HEK293 (cell line): ENCODE measurements around the gene PRR35.

Source experiments
- CTCF ChIA-PET: fragments of 350-600 bp; formaldehyde crosslinking; extraction: SDS; loops from one replicate; lab custom pipeline; 2021; ENCODE audit warnings: antibody characterized with exemption; lab: Yijun Ruan, JAX
- POLR2A ChIA-PET: fragments of 300-600 bp; formaldehyde crosslinking; extraction: SDS; loops from one replicate; lab custom pipeline; 2020; ENCODE audit warnings: antibody characterized with exemption, inconsistent platforms; lab: Yijun Ruan, JAX
- H3K27ac ChIP-seq: fragments of 200-500 bp; sonication (Bioruptor generic); 2 replicates; pipeline ENCODE4 v1.5.1; 2014; ENCODE audit warnings: low read depth, low read length, control low read depth, inconsistent platforms; ENCODE audit errors: extremely low read depth
- H3K36me3 ChIP-seq, 2 experiments: fragments of 200-500 bp in 1 of 2; sonication (Bioruptor generic) in 1 of 2; 1 replicate in 1 of 2; 2 replicates in 1 of 2; pipeline ENCODE4 v1.5.1; 2014 to 2017; ENCODE audit warnings: inconsistent platforms in 2 of 2, low read length in 2 of 2; ENCODE audit not compliant: control insufficient read depth in 2 of 2, insufficient read depth in 1 of 2
- H3K4me1 ChIP-seq: fragments of 200-500 bp; sonication (Bioruptor generic); 2 replicates; pipeline ENCODE4 v1.5.1; 2014; ENCODE audit warnings: mild to moderate bottlenecking, low read length, inconsistent platforms; ENCODE audit not compliant: control insufficient read depth, insufficient read depth
- H3K4me3 ChIP-seq: 2 replicates; pipeline ENCODE4 v1.5.1; 2011; ENCODE audit warnings: low read depth, mild to moderate bottlenecking, control low read depth, low read length, moderate library complexity
- H3K9me3 ChIP-seq: fragments of 200-500 bp; sonication (Bioruptor generic); 2 replicates; pipeline ENCODE4 v1.5.1; 2014; ENCODE audit warnings: low read depth, low read length, inconsistent platforms; ENCODE audit not compliant: control insufficient read depth, insufficient read depth
- GFI1B ChIP-seq: fragments of 450-650 bp; formaldehyde crosslinking; IDR thresholded peaks from 2 replicates; pipeline ENCODE4 v1.5.1; 2016; ENCODE audit warnings: missing biosample characterization, missing genetic modification characterization
- GLIS2 ChIP-seq: fragments of 450-650 bp; formaldehyde crosslinking; IDR thresholded peaks from 2 replicates; pipeline ENCODE4 v1.5.1; 2016; ENCODE audit warnings: missing biosample characterization, missing genetic modification characterization
- KLF17 ChIP-seq: fragments of 450-650 bp; formaldehyde crosslinking; IDR thresholded peaks from 2 replicates; pipeline ENCODE4 v1.5.1; 2016; ENCODE audit warnings: missing biosample characterization, missing genetic modification characterization
- PRDM10 ChIP-seq: fragments of 450-650 bp; formaldehyde crosslinking; IDR thresholded peaks from 2 replicates; pipeline ENCODE4 v1.5.1; 2016; ENCODE audit warnings: missing biosample characterization, missing genetic modification characterization
- RBAK ChIP-seq: fragments of 450-650 bp; formaldehyde crosslinking; IDR thresholded peaks from 2 replicates; pipeline ENCODE4 v1.5.1; 2016; ENCODE audit warnings: missing biosample characterization, missing genetic modification characterization
- SCRT2 ChIP-seq: fragments of 450-650 bp; formaldehyde crosslinking; IDR thresholded peaks from 2 replicates; pipeline ENCODE4 v1.5.1; 2016; ENCODE audit warnings: missing biosample characterization, missing genetic modification characterization
- ZNF157 ChIP-seq: fragments of 450-650 bp; formaldehyde crosslinking; IDR thresholded peaks from 2 replicates; pipeline ENCODE4 v1.5.1; 2016; ENCODE audit warnings: missing biosample characterization, missing genetic modification characterization
- ZNF24 ChIP-seq: fragments of 450-650 bp; formaldehyde crosslinking; IDR thresholded peaks from 2 replicates; pipeline ENCODE4 v1.5.1; 2016; ENCODE audit warnings: missing biosample characterization, missing genetic modification characterization
- ZNF274 ChIP-seq, 2 experiments: fragments of 200-500 bp in 1 of 2; fragments of 450-650 bp in 1 of 2; sonication (Bioruptor generic) in 1 of 2; formaldehyde crosslinking in 1 of 2; IDR thresholded peaks; 2 replicates each; pipeline versions ENCODE4 v1.5.1 to v1.6.1; 2014 to 2016; ENCODE audit warnings: borderline replicate concordance in 1 of 2, inconsistent platforms in 1 of 2, low read length in 1 of 2, missing biosample characterization in 1 of 2, missing genetic modification characterization in 1 of 2
- ZNF335 ChIP-seq: fragments of 450-650 bp; formaldehyde crosslinking; conservative IDR thresholded peaks from 2 replicates; pipeline ENCODE4 v1.5.1; 2016; ENCODE audit warnings: missing biosample characterization, missing genetic modification characterization
- ZNF404 ChIP-seq: fragments of 450-650 bp; formaldehyde crosslinking; IDR thresholded peaks from 2 replicates; pipeline ENCODE4 v1.5.1; 2017; ENCODE audit warnings: missing biosample characterization, missing genetic modification characterization
- ZNF433 ChIP-seq: fragments of 450-650 bp; formaldehyde crosslinking; IDR thresholded peaks from 2 replicates; pipeline ENCODE4 v1.5.1; 2016; ENCODE audit warnings: missing biosample characterization, missing genetic modification characterization, low read depth
- ZNF580 ChIP-seq: fragments of 450-650 bp; formaldehyde crosslinking; IDR thresholded peaks from 2 replicates; pipeline ENCODE4 v1.5.1; 2016; ENCODE audit warnings: missing biosample characterization, missing genetic modification characterization
- ZNF600 ChIP-seq: fragments of 450-650 bp; formaldehyde crosslinking; IDR thresholded peaks from 2 replicates; pipeline ENCODE4 v1.5.1; 2016; ENCODE audit warnings: missing biosample characterization, missing genetic modification characterization
- ZNF654 ChIP-seq: fragments of 450-650 bp; formaldehyde crosslinking; IDR thresholded peaks from 2 replicates; pipeline ENCODE4 v1.5.1; 2016; ENCODE audit warnings: low read depth, missing biosample characterization, missing genetic modification characterization
- ZNF76 ChIP-seq: fragments of 450-650 bp; formaldehyde crosslinking; IDR thresholded peaks from 2 replicates; pipeline ENCODE4; 2016; ENCODE audit warnings: low read depth, missing biosample characterization, missing genetic modification characterization, borderline replicate concordance
- ZNF792 ChIP-seq: fragments of 450-650 bp; formaldehyde crosslinking; IDR thresholded peaks from 2 replicates; pipeline ENCODE4 v1.5.1; 2016; ENCODE audit warnings: missing biosample characterization, missing genetic modification characterization
- ZSCAN30 ChIP-seq: fragments of 450-650 bp; IDR thresholded peaks from 2 replicates; pipeline ENCODE4 v1.5.1; 2018; ENCODE audit warnings: missing biosample characterization, mild to moderate bottlenecking, missing genetic modification characterization, moderate library complexity
- ZSCAN4 ChIP-seq: fragments of 450-650 bp; formaldehyde crosslinking; IDR thresholded peaks from 2 replicates; pipeline ENCODE4 v1.5.1; 2017; ENCODE audit warnings: missing biosample characterization, missing genetic modification characterization

The PRR35 gene

GRCh38 chr16:563072-563644 lies 3.0 kb downstream of the PRR35 start:
- no peaks in the 10 kb centered on the region for H3K36me3 ChIP-seq
- TF ChIP-seq SCRT2 (tag by site-specific recombination) (peak; percentile 27; the same call in 1 of the 2 replicates), GFI1B (tag by site-specific recombination) (no peak), ZNF157 (tag by site-specific recombination) (no peak), ZNF404 (tag by site-specific recombination) (no peak), ZNF335 (tag by site-specific recombination) (no peak), ZNF274 (IDR thresholded peaks at IDR 0.05; ENCODE audit: low read length) (no peak), ZNF274 (tag by site-specific recombination; IDR thresholded peaks at IDR 0.05; ENCODE audit: borderline replicate concordance) (no peak), GLIS2 (tag by site-specific recombination) (0 out of 2 replicates have a peak, but pooled peaks have one; percentile 29)
- TF ChIP-seq, all 188 proteins: peak for 2
- ChIA-PET POLR2A (interaction anchor here (0.6 kb wide), 1 partner anchor 21 kb away, joined by 3 read pairs; no protein-coding TSS in a partner anchor), CTCF (interaction anchor here (1.1 kb wide), 1 partner anchor 141 kb away, joined by 4 read pairs; no protein-coding TSS in a partner anchor)
- Histone ChIP-seq H3K4me1 (peaks cover 5% of the 10 kb centered on the region), H3K4me3 (no peak overlapping the region), H3K9me3 (no peaks in the 10 kb centered on the region), H3K27ac (no peak overlapping the region)

GRCh38 chr16:564690-565418 lies 4.7 kb downstream of the PRR35 start:
- no peak overlapping the region for H3K27ac ChIP-seq
- CTCF ChIA-PET, result no interaction called here

GRCh38 chr16:565419-566330 lies 5.5 kb downstream of the PRR35 start:
- H3K4me3 ChIP-seq, result no peak overlapping the region
- no peaks in the 10 kb centered on the region for H3K9me3 ChIP-seq
- CTCF ChIA-PET, result no interaction called here
- peaks cover 10% of the 10 kb centered on the region for H3K4me1 ChIP-seq
- H3K27ac ChIP-seq, result no peak overlapping the region
- POLR2A ChIA-PET, result interaction anchor here (1.0 kb wide), 1 partner anchor 23 kb away, joined by 3 read pairs; no protein-coding TSS in a partner anchor
- H3K36me3 ChIP-seq, result no peaks in the 10 kb centered on the region
- peak; percentile 57 for TF ChIP-seq ZNF600 (tag by site-specific recombination)
- TF ChIP-seq ZNF654, result no peak
- TF ChIP-seq ZSCAN4, result no peak
- no peak for TF ChIP-seq ZNF76 (tag by site-specific recombination)
- no peak for TF ChIP-seq RBAK (tag by site-specific recombination)
- TF ChIP-seq KLF17 (tag by site-specific recombination), result peak; percentile 49
- peak; percentile 16; the same call in 1 of the 2 replicates for TF ChIP-seq PRDM10

More at GRCh38 chr16:564690-565418, 4.7 kb downstream of the PRR35 start:
- POLR2A ChIA-PET, result no interaction called here
- H3K9me3 ChIP-seq, result no peaks in the 10 kb centered on the region
- no peaks in the 10 kb centered on the region for H3K36me3 ChIP-seq
- H3K4me1 ChIP-seq, result peaks cover 10% of the 10 kb centered on the region
- TF ChIP-seq ZNF792, result no peak
- TF ChIP-seq ZNF433 (tag by site-specific recombination), result no peak
- no peak for TF ChIP-seq ZNF24 (tag by site-specific recombination)
- TF ChIP-seq ZNF580, result no peak
- TF ChIP-seq ZSCAN30 (tag by site-specific recombination), result no peak
- no peak overlapping the region for H3K4me3 ChIP-seq
